ENCODE measurements around the gene HTT.

- TF ChIP-seq CTCF (conservative IDR thresholded peaks at IDR 0.05; ENCODE audit: low read depth, low read length) (no peak), EZH2 (IDR thresholded peaks at IDR 0.05; ENCODE audit: borderline replicate concordance, low read depth, low read length, poor library complexity, severe bottlenecking) (no peak)
Measured at GRCh38 chr4:3285558-3286334, 211.3 kb downstream of the HTT start.
